NAMALWA (cell line): Measurements from ENCODE around the gene PELO.
A peak's percentile ranks its signal among the peaks of the same experiment; 100 is the strongest.

ENCODE experiments used
- DNase-seq: peaks from one replicate; pipeline ENCODE4 v3.0.0-alpha.2; 2015; ENCODE audit warnings: low spot score

PELO gene

GRCh38 chr5:52772668-52773067, 15.0 kb upstream of the PELO start:
- DNase-seq: no peak

DNA sequence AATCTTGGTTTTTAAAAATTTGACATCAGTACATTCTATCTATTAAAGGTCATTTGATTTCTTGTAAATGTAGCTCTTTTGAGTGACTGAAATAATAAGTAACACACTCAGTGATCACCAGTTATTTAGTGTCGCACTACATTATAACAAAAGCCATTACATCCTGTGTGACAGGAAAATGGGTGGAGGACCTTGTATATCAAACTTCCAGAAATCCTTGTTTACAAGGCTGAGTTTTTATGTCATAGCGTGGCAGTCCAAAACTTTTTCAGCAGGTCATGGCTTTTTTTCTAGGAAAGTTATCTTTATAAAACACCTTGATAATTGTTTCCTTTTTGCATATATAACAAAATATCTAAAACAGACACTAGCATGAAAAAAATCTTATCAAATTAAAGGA, 14.4 kb upstream of the PELO start:
- no peak for DNase-seq

GRCh38 chr5:52774005-52774410, 13.7 kb upstream of the PELO start:
- no peak for DNase-seq

- no peak for DNase-seq
Measured at GRCh38 chr5:52776116-52776515, 11.6 kb upstream of the PELO start.

- no peak for DNase-seq
Measured at GRCh38 chr5:52777186-52777585, 10.5 kb upstream of the PELO start.

- no peak for DNase-seq
Measured at GRCh38 chr5:52778781-52779180, 8.9 kb upstream of the PELO start.

DNA sequence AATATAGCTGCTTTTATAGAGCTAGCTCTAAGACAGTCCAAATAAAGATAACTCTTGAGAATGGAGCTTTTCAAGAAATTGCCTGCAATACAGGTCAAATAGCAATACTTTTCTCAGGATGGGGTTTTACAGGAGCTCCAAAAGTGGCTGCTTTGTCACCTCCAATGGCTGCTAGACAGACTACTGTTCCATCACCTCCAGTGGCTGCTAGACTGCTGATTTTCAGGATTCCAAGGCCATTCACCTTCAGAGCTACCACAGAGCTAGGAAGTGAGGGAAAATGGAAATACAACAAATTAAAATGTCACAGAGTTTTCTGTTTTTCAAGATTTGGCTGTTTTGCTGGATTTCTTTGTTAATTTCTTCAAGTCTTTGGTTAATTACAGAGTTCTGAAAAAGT, 8.5 kb upstream of the PELO start:
- no peak for DNase-seq

DNA sequence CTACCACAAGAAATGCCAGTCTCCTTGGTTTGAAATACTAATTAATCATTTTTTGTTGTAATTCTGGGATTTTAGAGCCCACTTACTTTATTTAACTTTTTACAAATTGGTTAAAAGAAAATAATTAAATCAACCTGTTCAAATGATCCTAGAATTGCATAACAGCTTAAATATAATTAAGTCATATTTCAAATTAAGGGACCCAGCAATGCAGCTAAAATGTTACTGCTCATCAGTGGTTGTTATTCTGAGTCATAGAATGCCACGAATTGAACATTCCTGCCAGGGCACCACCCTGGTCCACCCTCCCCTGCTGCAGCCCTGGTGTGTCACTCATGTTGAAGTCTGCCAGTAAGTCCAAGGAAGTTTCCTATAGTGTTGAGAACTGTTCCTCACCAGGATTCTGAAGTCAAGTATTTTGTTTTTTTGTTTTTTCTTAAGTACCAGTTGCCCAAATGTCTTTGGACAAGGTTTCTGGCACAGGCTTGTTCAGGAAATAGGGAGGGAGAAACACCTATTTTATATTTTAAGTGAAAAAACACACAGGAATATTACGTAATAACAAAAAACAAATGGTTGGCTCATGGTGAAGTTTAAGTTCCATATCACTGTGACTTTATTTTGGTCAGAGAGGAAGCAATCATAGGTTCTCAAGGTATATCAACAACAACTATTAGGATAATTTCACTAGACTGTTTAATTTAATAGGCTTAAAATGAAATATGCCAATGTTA, 4.3 kb upstream of the PELO start:
- DNase-seq: no peak

- DNase-seq: no peak
Measured at GRCh38 chr5:52784737-52785136, 3.0 kb upstream of the PELO start.

DNA sequence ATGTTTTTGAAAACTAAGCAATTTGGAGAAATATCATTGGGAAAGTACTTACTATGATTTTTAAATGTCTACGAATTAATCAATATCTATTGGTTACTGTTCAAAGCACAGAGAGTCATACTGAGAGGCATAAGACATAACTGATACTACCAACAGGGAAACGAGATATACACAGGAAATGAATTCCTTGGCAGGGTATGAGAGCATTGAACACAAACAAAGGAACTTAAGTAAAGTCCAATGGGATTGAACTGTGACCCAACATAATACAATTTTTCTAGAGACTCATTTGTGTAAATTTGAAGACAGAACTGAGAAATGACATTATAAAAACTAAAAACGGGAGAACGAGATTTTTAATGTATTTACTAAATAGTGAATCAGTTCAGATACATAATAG, 1.3 kb upstream of the PELO start:
- no peak for DNase-seq

- no peak for DNase-seq
Measured at GRCh38 chr5:52786949-52787599, 642 bp upstream of the PELO start.

GRCh38 chr5:52788505-52788821, 747 bp downstream of the PELO start:
- no peak for DNase-seq

DNA sequence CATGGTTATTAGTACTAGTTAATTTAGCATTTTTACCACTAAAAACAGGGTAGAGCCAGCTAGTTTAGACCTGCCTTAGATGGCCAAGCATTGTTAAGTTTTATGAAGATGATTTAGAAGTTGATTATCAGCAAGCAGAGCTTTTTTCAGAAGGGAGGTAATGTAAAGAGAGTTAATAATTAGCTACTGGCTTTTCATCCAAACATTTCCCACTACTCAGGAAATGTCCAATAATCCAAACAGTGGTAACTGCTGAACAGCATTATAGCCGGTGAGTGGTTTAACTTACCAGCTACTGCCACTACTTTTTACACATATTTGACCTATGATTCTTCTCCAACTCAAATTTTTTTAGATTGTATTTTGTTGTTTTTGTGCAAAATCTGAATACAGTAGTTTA, 1.7 kb downstream of the PELO start:
- DNase-seq: no peak

DNA sequence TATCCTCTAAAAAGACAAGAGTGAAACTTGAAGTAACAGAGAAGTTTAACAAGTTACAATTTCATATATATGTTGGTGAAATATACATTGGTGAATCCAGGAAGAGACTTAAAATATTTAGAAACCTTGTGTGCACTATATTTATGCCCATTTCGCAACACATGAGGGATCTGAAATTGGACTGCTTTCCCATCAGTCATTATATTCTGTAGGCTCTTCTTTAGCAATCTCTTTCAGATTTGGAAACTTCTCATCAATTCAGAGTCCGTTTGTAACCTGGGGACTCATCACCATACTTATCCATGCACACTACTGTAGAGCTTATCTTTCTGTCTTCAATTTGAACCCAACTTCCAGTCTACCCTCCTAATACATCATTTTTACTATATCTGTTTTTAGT, 2.1 kb downstream of the PELO start:
- DNase-seq: no peak

GRCh38 chr5:52791366-52791765, 3.6 kb downstream of the PELO start:
- DNase-seq: no peak

DNA sequence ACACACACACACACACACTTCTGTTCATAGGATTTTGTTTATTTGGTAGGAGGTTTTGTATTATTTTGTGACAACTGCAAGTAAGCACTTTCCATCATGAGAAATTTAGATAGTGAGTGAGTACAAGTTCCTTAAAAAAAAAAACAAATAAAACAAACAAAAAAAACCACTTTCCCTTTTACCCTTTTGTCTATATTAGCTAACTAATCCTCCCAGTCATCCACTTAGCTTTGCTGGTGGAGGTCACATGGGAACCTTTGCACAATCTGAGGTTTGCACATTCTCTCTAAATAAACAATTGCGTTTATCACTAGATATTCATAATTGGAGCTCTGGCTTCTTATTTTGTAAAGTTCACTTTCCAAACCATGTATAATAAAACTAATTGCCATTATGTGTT, 6.8 kb downstream of the PELO start:
- DNase-seq: no peak

DNA sequence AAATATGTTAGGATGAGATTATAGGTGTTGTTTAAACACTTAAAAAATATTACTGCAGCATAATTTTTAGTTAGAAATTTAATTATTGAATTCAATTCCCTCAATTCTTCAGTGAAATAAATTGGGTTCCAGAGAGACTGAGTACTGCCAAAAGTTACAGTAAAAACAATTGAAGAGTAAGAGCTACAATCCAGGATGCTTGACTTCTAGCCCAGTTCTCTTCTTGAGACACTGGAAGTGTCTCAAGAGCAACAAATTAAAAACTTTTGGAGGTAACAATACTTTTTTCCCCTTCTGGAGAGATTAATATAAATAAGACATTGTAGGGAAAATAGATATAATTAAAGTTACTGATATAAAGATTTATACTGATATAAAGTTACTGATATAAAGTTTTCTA, 8.3 kb downstream of the PELO start:
- no peak for DNase-seq

GRCh38 chr5:52796516-52797103, 8.9 kb downstream of the PELO start:
- DNase-seq: no peak

DNA sequence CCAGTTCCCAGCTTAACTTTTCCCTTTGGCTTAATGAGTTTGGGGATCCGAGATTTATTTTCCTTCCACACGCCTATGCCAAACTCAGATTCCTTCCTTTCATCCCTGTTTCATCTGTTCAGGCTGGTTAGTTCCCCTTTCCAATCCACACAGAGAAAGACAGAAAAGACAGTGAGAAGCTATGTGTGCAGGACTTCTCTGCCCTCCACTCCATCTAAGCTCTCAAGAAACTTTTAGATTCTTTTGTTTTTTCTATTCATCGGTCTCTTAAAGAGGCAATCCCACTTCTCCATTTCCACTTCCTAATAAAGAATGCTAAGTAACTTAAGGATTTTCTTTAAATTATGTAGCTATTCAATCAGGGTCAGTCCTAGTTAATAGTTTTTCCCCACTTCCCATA, 11.2 kb downstream of the PELO start:
- no peak for DNase-seq

- DNase-seq: no peak
Measured at GRCh38 chr5:52799358-52799982, 11.8 kb downstream of the PELO start.

DNA sequence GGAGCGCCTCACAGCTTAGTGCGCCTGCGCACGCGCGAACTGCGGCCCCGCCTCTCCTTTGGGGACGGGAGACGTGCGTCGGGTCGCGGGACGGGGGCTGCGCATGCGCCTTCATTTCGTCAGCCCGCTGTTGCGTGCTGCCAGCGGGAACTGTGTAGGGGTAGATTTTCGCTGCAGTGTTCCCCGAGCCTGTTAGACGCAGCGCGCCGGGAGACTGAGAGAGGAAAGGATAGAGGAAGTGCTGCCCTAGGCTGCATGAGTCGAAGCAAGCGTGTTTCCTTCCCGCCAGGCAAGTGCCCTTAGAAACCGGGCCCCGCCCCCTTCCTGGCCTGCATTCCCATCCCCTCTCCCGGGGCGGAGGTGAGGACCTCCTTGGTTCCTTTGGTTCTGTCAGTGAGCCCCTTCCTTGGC, 12.3 kb downstream of the PELO start:
- peak; percentile 96 for DNase-seq

DNA sequence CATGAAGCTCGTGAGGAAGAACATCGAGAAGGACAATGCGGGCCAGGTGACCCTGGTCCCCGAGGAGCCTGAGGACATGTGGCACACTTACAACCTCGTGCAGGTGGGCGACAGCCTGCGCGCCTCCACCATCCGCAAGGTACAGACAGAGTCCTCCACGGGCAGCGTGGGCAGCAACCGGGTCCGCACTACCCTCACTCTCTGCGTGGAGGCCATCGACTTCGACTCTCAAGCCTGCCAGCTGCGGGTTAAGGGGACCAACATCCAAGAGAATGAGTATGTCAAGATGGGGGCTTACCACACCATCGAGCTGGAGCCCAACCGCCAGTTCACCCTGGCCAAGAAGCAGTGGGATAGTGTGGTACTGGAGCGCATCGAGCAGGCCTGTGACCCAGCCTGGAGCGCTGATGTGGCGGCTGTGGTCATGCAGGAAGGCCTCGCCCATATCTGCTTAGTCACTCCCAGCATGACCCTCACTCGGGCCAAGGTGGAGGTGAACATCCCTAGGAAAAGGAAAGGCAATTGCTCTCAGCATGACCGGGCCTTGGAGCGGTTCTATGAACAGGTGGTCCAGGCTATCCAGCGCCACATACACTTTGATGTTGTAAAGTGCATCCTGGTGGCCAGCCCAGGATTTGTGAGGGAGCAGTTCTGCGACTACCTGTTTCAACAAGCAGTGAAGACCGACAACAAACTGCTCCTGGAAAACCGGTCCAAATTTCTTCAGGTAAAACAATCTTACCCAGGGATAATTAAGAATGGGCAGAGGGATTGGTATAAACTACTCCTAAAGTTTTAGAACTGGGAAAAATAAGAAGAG, 12.9 kb downstream of the PELO start:
- peak; percentile 32 for DNase-seq
